ENCODE data around the gene NT5C2.
"Not testable (repeated sequence)": the region's sequence is repeated elsewhere in the genome, so short reads cannot be mapped to it uniquely, and the experiment has no call there.

NT5C2 gene

DNA sequence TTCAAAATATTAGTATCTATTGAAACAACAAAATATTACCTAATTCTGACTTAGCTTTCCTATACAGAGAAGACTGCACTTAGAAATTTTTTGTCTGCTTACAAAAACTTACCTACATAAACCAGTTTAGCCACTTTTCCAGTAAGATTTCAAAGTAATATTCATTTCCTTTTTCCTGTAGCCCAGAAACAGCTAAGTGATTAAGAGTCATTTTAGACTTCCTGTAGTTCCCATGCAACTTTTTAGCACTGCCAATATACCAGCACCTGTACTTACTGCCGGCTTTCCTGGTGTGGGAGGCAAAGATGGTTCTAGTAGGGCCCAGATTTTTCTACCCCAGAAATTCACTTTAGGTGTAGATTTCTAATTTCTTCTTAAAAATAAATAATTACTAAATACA is 21.8 kb downstream of the NT5C2 start:
- Mint-ChIP-seq H3K27me3 (ENCODE audit: low read depth, poor library complexity) (no peaks in the 10 kb centered on the region), H3K36me3 (ENCODE audit: low read depth) (peaks cover 59% of the 10 kb centered on the region), H3K4me1 (no peaks in the 10 kb centered on the region), H3K9me3 (no peaks in the 10 kb centered on the region), H3K27ac (no peak overlapping the region), H3K4me3 (no peak overlapping the region)
- TF ChIP-seq, protein P1, sequence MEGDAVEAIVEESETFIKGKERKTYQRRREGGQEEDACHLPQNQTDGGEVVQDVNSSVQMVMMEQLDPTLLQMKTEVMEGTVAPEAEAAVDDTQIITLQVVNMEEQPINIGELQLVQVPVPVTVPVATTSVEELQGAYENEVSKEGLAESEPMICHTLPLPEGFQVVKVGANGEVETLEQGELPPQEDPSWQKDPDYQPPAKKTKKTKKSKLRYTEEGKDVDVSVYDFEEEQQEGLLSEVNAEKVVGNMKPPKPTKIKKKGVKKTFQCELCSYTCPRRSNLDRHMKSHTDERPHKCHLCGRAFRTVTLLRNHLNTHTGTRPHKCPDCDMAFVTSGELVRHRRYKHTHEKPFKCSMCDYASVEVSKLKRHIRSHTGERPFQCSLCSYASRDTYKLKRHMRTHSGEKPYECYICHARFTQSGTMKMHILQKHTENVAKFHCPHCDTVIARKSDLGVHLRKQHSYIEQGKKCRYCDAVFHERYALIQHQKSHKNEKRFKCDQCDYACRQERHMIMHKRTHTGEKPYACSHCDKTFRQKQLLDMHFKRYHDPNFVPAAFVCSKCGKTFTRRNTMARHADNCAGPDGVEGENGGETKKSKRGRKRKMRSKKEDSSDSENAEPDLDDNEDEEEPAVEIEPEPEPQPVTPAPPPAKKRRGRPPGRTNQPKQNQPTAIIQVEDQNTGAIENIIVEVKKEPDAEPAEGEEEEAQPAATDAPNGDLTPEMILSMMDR (IDR thresholded peaks at IDR 0.05): no peak
- no peak for DNase-seq

DNA sequence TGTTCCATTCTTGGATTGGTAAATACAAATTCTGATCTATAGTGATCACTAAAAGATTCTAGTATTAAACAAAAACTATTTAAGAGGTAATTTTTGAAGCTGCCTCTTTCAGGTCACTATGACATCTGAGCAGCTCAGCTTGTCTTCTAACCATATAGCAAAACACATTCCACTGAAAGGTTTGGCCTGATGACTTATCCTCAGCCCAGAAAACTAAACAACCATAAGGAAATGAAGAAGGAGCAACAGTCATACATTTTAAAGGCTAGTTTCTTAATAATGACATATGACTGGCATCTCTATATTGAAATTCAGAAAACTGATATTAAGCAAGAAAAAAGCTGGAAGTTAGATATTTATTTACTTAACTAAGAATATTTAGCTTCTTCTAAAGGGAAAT is 24.6 kb downstream of the NT5C2 start:
- no peak overlapping the region for H3K27ac Mint-ChIP-seq
- TF ChIP-seq, protein P1 (IDR thresholded peaks at IDR 0.05): no peak
- no peaks in the 10 kb centered on the region for H3K4me1 Mint-ChIP-seq
- peaks cover 55% of the 10 kb centered on the region for H3K36me3 Mint-ChIP-seq (ENCODE audit: low read depth)
- DNase-seq: no peak
- peaks cover 4% of the 10 kb centered on the region for H3K9me3 Mint-ChIP-seq
- no peaks in the 10 kb centered on the region for H3K27me3 Mint-ChIP-seq (ENCODE audit: low read depth, poor library complexity)
- no peak overlapping the region for H3K4me3 Mint-ChIP-seq

DNA sequence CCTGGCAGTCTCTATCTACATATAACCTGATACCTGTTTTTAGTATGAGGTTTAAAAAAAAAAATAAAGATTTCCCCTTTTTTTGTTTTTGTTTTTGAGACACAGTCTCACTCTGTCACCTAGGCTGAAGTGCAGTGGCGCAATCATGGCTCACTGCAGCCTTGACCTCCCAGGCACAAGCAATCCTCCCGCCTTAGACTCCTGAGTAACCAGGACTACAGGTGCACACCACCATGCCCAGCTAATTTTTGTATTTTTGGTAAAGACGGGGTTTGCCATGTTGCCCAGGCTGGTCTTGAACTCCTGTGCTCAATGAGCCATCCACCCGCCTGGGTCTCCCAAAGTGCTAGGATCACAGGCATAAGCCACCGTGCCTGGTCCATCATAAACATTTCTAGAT is 25.5 kb downstream of the NT5C2 start:
- not testable (repeated sequence) for H3K9me3 Mint-ChIP-seq; H3K27me3 Mint-ChIP-seq (ENCODE audit: low read depth, poor library complexity); H3K4me3 Mint-ChIP-seq; DNase-seq; H3K4me1 Mint-ChIP-seq; H3K27ac Mint-ChIP-seq
- H3K36me3 Mint-ChIP-seq (ENCODE audit: low read depth): peaks cover 53% of the 10 kb centered on the region

DNA sequence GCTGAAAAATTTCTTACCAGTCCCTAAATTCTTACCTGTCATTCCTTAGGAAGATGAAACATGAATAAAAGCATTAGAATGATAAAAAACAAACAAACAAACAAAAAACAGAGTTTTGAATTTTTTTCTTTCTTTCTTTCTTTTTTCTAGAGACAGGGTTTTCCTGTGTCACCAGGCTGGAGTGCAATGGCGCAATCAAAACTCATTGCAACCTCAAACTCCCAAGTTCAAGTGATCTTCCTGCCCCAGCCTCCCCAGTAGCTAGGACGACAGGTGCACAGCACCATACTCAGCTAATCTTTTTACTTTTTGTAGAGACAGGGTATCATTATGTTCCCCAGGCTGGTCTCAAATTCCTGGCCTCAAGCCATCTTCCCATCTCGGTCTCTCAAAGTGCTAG is 26.5 kb downstream of the NT5C2 start:
- H3K4me1 Mint-ChIP-seq: no peaks in the 10 kb centered on the region

DNA sequence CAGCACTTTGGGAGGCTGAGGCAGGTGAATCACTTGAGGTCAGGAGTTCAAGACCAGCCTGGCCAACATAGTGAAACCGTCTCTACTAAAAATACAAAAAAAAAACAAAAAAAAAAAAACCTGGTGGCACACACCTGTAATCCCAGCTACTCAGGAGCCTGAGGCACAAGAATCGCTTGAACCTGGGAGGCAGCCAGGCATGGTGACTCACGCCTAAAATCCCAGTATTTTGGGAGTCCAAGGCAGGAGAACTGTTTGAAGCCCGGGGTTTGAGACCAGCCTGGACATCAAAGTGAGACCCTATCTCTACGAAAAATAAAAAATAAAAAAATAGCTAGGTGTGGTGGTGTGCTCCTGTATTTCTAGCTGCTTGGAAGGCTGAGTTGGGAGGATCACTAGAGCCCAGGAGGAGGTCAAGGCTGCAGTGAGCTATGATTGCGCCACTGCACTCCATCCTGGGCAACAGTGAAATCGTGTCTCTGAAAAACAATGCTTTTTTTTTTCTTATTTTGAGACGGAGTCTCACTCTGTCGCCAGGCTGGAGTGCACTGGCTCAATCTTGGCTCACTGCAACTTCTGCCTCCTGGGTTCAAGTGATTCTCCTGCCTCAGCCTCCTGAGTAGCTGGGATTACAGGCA is 29.2 kb downstream of the NT5C2 start:
- not testable (repeated sequence) for H3K27ac Mint-ChIP-seq; H3K4me3 Mint-ChIP-seq; H3K27me3 Mint-ChIP-seq (ENCODE audit: low read depth, poor library complexity); H3K4me1 Mint-ChIP-seq; DNase-seq
- H3K9me3 Mint-ChIP-seq: peaks cover 21% of the 10 kb centered on the region
- peaks cover 81% of the 10 kb centered on the region for H3K36me3 Mint-ChIP-seq (ENCODE audit: low read depth)

More for the DNA sequence above, 26.5 kb downstream of the NT5C2 start:
- H3K4me3 Mint-ChIP-seq: no peak overlapping the region
- peaks cover 63% of the 10 kb centered on the region for H3K36me3 Mint-ChIP-seq (ENCODE audit: low read depth)
- H3K9me3 Mint-ChIP-seq: peaks cover 14% of the 10 kb centered on the region
- H3K27ac Mint-ChIP-seq: no peak overlapping the region
- TF ChIP-seq, protein P1 (IDR thresholded peaks at IDR 0.05): no peak
- no peak for DNase-seq
- no peaks in the 10 kb centered on the region for H3K27me3 Mint-ChIP-seq (ENCODE audit: low read depth, poor library complexity)

DNA sequence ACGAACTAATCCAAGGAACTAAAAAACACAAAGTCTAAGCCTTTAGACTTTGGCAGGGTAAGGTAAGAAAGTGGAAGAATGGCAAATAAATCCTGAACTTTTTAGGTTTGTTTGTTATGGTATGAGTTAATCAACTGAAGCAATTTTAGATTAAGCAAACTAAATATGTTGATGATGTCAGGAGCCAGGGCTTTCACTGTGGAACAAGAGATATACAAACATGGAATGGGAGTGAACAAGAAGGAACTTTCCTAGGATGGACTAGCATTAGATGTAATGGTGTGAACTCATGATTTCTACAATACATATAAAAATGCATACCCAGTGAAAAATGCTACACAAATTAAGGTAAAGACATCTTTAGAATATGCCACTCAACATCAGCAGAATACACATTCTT is 35.8 kb downstream of the NT5C2 start:
- Mint-ChIP-seq H3K4me1 (peaks cover 36% of the 10 kb centered on the region), H3K4me3 (no peak overlapping the region), H3K36me3 (ENCODE audit: low read depth) (peaks cover 68% of the 10 kb centered on the region), H3K27me3 (ENCODE audit: low read depth, poor library complexity) (no peaks in the 10 kb centered on the region), H3K27ac (no peak overlapping the region), H3K9me3 (peaks cover 26% of the 10 kb centered on the region)
- TF ChIP-seq, protein P1 (IDR thresholded peaks at IDR 0.05): no peak
- DNase-seq: no peak

DNA sequence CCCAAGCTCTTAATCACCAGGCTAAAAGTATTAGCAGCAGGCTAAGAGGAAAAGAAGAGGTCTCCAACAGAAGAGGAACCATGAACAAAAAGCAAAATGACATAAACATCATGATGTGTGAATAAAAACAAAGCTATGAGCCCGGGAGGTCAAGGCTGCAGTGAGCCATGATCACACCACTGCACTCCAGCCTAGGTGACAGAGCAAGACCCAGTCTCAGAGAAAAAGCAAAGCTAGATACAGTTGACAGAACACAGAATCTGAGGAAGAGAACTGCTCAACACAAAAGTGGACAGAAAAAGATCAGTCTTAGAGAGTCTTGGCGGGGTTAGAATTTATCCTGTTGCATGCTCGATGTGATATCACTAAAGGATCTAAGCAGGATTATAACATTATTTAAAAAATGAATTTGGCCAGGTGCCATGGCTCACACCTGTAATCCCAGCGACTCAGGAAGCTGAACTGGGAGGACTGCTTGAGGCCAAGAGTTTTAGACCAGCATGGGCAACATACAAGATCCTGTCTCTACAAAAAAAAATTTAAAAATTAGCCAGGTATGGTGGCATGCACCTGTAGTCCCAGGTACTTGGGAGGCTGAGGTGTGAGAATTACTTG is 37.5 kb downstream of the NT5C2 start:
- no peaks in the 10 kb centered on the region for H3K27me3 Mint-ChIP-seq (ENCODE audit: low read depth, poor library complexity)
- H3K27ac Mint-ChIP-seq: peak overlapping the region; percentile 79
- H3K4me1 Mint-ChIP-seq: peaks cover 36% of the 10 kb centered on the region
- H3K36me3 Mint-ChIP-seq (ENCODE audit: low read depth): peaks cover 66% of the 10 kb centered on the region
- TF ChIP-seq, protein P1 (IDR thresholded peaks at IDR 0.05): no peak
- no peak overlapping the region for H3K4me3 Mint-ChIP-seq
- no peak for DNase-seq
- H3K9me3 Mint-ChIP-seq: peaks cover 21% of the 10 kb centered on the region

Measured in nephron progenitor cell (in vitro differentiated cells).